Ishikawa (cell line): ENCODE measurements around the gene SMYD4.

Experiments used
- CEBPB ChIP-seq: IDR thresholded peaks from 2 replicates; pipeline ENCODE4 v1.6.1; 2012
- CREB1 ChIP-seq: IDR thresholded peaks from 2 replicates; pipeline ENCODE4 v1.6.1; 2012; ENCODE audit warnings: low read depth
- RAD21 ChIP-seq: IDR thresholded peaks from 2 replicates; pipeline ENCODE4 v1.6.1; 2012; ENCODE audit warnings: low read depth
- TAF1 ChIP-seq: IDR thresholded peaks from 2 replicates; pipeline ENCODE4 v1.6.1; 2012; ENCODE audit warnings: low read depth, mild to moderate bottlenecking

GRCh38 chr17:1878419-1879121 lies 48.9 kb upstream of the SMYD4 start:
- no peak for TF ChIP-seq RAD21
- no peak for TF ChIP-seq TAF1
- no peak for TF ChIP-seq CEBPB
- no peak for TF ChIP-seq CREB1
